GM19193 (cell line): ENCODE measurements around the gene RINL.

ENCODE experiments used
- POLR2A ChIP-seq: IDR thresholded peaks from 4 replicates; pipeline ENCODE4 v1.6.1; 2011; ENCODE audit not compliant: insufficient read depth, insufficient read length; ENCODE audit errors: extremely low read depth

RINL gene

GRCh38 chr19:38877781-38878574 is at the start of gene RINL:
Gene RINL, minus strand, starts transcription at chr19:38878275. Its CDS starts 1,533 bp downstream, at chr19:38876742.
- peak; percentile 78 for TF ChIP-seq POLR2A

GRCh38 chr19:38924388-38924787 is 46.3 kb upstream of the RINL start:
- no peak for TF ChIP-seq POLR2A

- TF ChIP-seq POLR2A = no peak
Measured at GRCh38 chr19:38922482-38922881, 44.4 kb upstream of the RINL start.

GRCh38 chr19:38921420-38922274 is 43.6 kb upstream of the RINL start:
- no peak for TF ChIP-seq POLR2A

GRCh38 chr19:38920602-38921419 is 42.7 kb upstream of the RINL start:
- TF ChIP-seq POLR2A = no peak

GRCh38 chr19:38919837-38920601 is 41.9 kb upstream of the RINL start:
- no peak for TF ChIP-seq POLR2A

- TF ChIP-seq POLR2A = no peak
Measured at GRCh38 chr19:38918526-38918925, 40.5 kb upstream of the RINL start.

- TF ChIP-seq POLR2A = no peak
Measured at GRCh38 chr19:38917921-38918491, 39.9 kb upstream of the RINL start.

- no peak for TF ChIP-seq POLR2A
Measured at GRCh38 chr19:38917516-38917915, 39.4 kb upstream of the RINL start.

- no peak for TF ChIP-seq POLR2A
Measured at GRCh38 chr19:38915329-38916321, 37.5 kb upstream of the RINL start.

GRCh38 chr19:38913958-38914357 is 35.9 kb upstream of the RINL start:
- TF ChIP-seq POLR2A = no peak

- TF ChIP-seq POLR2A = no peak
Measured at GRCh38 chr19:38912600-38913514, 34.8 kb upstream of the RINL start.
